ENCODE results near the gene SGCD.

GRCh38 chr5:156459812-156460385 is 132.9 kb downstream of the SGCD start:
- TF ChIP-seq SP1 (IDR thresholded peaks at IDR 0.05) (no peak), ARNT (IDR thresholded peaks at IDR 0.05) (no peak), FOXM1 (IDR thresholded peaks at IDR 0.05; ENCODE audit: borderline replicate concordance) (no peak), BHLHE40 (IDR thresholded peaks at IDR 0.05; ENCODE audit: borderline replicate concordance) (no peak), ELF4 (IDR thresholded peaks at IDR 0.05) (no peak), HDGF (IDR thresholded peaks at IDR 0.05; ENCODE audit: borderline replicate concordance) (no peak), SUZ12 (IDR thresholded peaks at IDR 0.05) (no peak), FOXA1 (IDR thresholded peaks at IDR 0.05) (no peak)
- TF ChIP-seq, protein P1, sequence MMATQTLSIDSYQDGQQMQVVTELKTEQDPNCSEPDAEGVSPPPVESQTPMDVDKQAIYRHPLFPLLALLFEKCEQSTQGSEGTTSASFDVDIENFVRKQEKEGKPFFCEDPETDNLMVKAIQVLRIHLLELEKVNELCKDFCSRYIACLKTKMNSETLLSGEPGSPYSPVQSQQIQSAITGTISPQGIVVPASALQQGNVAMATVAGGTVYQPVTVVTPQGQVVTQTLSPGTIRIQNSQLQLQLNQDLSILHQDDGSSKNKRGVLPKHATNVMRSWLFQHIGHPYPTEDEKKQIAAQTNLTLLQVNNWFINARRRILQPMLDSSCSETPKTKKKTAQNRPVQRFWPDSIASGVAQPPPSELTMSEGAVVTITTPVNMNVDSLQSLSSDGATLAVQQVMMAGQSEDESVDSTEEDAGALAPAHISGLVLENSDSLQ (IDR thresholded peaks at IDR 0.05) = no peak

All from HEK293T (cell line).